ENCODE measurements around the gene MUC22. TPM values are rescaled to one million over a fixed set of nuclear protein-coding genes. Genes with fewer than 3 reads are reported as not detected.

The MUC22 gene
- total and polyA plus RNA-seq, 2 donors (not counting 1 experiment from before 2014, with no cell fraction given): not detected

DNA sequence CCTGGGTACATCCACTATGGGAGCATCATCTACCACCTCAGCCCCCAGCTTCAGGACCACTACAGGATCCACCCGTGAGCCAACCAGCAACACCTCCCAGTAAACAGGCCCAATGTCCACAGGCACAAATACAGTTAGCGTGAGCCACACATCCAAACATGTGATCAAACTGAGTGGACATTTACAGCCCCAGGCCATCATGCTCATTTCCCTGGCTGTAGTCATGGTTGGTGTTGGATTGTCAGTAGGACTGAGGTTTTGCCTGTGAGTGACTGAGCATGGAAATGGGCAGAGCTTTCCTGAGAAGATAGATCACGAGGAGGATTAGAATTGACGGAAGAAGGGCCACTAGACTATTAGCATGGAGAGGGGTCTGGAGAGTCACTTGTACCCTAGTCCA, 37.5 kb upstream of the MUC22 start:
- no peak overlapping the region for H3K9ac ChIP-seq (ENCODE audit: insufficient read depth, low read length)
- H3K9me3 ChIP-seq (ENCODE audit: control insufficient read depth, insufficient read depth, low read depth, low read length): no peaks in the 10 kb centered on the region
- H3K36me3 ChIP-seq (ENCODE audit: control insufficient read depth, insufficient read depth, low read length): no peaks in the 10 kb centered on the region
- no peak overlapping the region for H3K4me3 ChIP-seq (replicated peaks in 1 of 4; ENCODE audit: control extremely low read depth in 1 of 4, insufficient read depth in 1 of 4, low read depth in 3 of 4, low read length in 4 of 4)
- H4K20me1 ChIP-seq (ENCODE audit: control insufficient read depth, extremely low read depth, insufficient read depth, low read length): no peaks in the 10 kb centered on the region
- TF ChIP-seq, protein P1, sequence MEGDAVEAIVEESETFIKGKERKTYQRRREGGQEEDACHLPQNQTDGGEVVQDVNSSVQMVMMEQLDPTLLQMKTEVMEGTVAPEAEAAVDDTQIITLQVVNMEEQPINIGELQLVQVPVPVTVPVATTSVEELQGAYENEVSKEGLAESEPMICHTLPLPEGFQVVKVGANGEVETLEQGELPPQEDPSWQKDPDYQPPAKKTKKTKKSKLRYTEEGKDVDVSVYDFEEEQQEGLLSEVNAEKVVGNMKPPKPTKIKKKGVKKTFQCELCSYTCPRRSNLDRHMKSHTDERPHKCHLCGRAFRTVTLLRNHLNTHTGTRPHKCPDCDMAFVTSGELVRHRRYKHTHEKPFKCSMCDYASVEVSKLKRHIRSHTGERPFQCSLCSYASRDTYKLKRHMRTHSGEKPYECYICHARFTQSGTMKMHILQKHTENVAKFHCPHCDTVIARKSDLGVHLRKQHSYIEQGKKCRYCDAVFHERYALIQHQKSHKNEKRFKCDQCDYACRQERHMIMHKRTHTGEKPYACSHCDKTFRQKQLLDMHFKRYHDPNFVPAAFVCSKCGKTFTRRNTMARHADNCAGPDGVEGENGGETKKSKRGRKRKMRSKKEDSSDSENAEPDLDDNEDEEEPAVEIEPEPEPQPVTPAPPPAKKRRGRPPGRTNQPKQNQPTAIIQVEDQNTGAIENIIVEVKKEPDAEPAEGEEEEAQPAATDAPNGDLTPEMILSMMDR (conservative IDR thresholded peaks at IDR 0.05 in 1 of 2, IDR thresholded peaks at IDR 0.05 in 1 of 2; ENCODE audit: low read depth in 1 of 2, low read length in 2 of 2): no peak
- no peak for TF ChIP-seq EZH2 (IDR thresholded peaks at IDR 0.05; ENCODE audit: low read length, missing control alignments)
- no peak for DNase-seq (ENCODE audit: low read depth in 2 of 2)
- H3K27ac ChIP-seq (ENCODE audit: insufficient read depth, low read length): no peak overlapping the region
- no peaks in the 10 kb centered on the region for H3K4me1 ChIP-seq (ENCODE audit: control insufficient read depth, extremely low read depth, insufficient read depth, low read length)
- no peak overlapping the region for H3K4me2 ChIP-seq (ENCODE audit: extremely low read depth, insufficient read depth, low read length)
- H3K79me2 ChIP-seq (ENCODE audit: control insufficient read depth, insufficient read depth, low read length): no peaks in the 10 kb centered on the region
- no peak overlapping the region for H2AFZ ChIP-seq (ENCODE audit: low read length)
- peaks cover 14% of the 10 kb centered on the region for H3K27me3 ChIP-seq (ENCODE audit: control insufficient read depth, insufficient read depth, low read length)

DNA sequence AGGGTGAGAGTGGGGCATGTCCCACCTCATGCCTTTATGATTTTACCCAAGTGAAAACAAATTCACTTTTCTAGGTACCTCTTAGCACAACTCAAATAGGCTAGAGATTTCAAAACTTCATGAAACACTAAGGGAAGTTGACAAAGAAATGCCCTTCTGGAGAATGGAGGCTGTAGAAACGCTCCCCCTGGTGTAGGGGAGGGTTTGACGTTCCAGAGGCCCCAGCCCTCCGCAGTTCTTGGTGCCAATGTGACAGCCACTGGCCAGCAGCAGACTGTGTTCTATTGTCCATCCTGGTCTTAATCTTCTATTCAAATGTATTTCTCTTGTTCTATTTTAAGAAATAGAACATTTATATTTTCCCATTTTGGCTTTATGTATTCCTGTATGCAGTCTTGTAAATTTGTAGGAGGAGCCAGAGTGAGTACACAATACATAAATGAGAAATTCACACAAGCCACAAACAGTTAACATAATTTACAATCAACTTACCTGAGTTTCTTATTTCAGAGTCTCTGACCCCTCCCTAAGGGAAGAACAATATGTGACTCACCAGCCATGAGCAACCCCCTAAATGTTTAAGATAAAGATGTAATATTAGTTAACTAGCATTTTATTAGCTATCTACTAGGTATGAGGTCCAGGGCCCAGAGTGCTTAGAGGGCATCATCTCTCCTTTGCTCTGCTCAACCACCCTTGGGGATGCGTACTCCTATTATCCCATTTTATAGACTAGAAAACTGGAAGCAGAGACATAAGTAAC, 35.6 kb upstream of the MUC22 start:
- Histone ChIP-seq H3K4me3 (replicated peaks in 1 of 4; ENCODE audit: control extremely low read depth in 1 of 4, insufficient read depth in 1 of 4, low read depth in 3 of 4, low read length in 4 of 4) (no peak overlapping the region), H3K27me3 (ENCODE audit: control insufficient read depth, insufficient read depth, low read length) (peaks cover 16% of the 10 kb centered on the region), H2AFZ (ENCODE audit: low read length) (no peak overlapping the region), H3K4me2 (ENCODE audit: extremely low read depth, insufficient read depth, low read length) (no peak overlapping the region), H3K9ac (ENCODE audit: insufficient read depth, low read length) (no peak overlapping the region), H3K36me3 (ENCODE audit: control insufficient read depth, insufficient read depth, low read length) (no peaks in the 10 kb centered on the region), H4K20me1 (ENCODE audit: control insufficient read depth, extremely low read depth, insufficient read depth, low read length) (no peaks in the 10 kb centered on the region), H3K27ac (ENCODE audit: insufficient read depth, low read length) (no peak overlapping the region), H3K79me2 (ENCODE audit: control insufficient read depth, insufficient read depth, low read length) (no peaks in the 10 kb centered on the region), H3K9me3 (ENCODE audit: control insufficient read depth, insufficient read depth, low read depth, low read length) (no peaks in the 10 kb centered on the region), H3K4me1 (ENCODE audit: control insufficient read depth, extremely low read depth, insufficient read depth, low read length) (no peaks in the 10 kb centered on the region)
- TF ChIP-seq EZH2 (IDR thresholded peaks at IDR 0.05; ENCODE audit: low read length, missing control alignments): no peak
- TF ChIP-seq, protein P1 (conservative IDR thresholded peaks at IDR 0.05 in 1 of 2, IDR thresholded peaks at IDR 0.05 in 1 of 2; ENCODE audit: low read depth in 1 of 2, low read length in 2 of 2): no peak
- DNase-seq (ENCODE audit: low read depth in 2 of 2): no peak

DNA sequence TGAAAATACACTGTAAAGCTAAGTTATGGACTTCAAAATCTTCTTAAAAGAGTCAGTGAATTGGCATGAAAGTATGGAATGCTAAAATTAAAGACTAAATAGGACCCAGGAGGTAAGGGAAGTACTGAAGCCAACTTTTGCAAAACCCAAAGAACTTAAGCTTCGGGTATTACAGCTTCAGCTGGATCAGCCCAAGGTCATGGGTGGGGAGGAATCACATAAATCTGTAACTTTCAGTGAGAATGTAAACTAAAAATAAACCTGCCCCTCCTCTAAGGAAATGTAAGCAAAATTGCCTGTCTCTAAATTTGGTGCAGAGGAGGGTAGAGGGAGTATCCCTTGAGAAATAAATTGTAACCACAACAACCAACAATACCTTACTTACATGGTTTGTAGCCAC, 31.1 kb upstream of the MUC22 start:
- H3K27ac ChIP-seq (ENCODE audit: insufficient read depth, low read length): no peak overlapping the region

More for the DNA sequence above, 31.1 kb upstream of the MUC22 start:
- Histone ChIP-seq H2AFZ (ENCODE audit: low read length) (no peak overlapping the region), H3K4me3 (replicated peaks in 1 of 4; ENCODE audit: control extremely low read depth in 1 of 4, insufficient read depth in 1 of 4, low read depth in 3 of 4, low read length in 4 of 4) (no peak overlapping the region), H3K79me2 (ENCODE audit: control insufficient read depth, insufficient read depth, low read length) (no peaks in the 10 kb centered on the region), H3K27me3 (ENCODE audit: control insufficient read depth, insufficient read depth, low read length) (peaks cover 3% of the 10 kb centered on the region), H4K20me1 (ENCODE audit: control insufficient read depth, extremely low read depth, insufficient read depth, low read length) (no peaks in the 10 kb centered on the region), H3K9me3 (ENCODE audit: control insufficient read depth, insufficient read depth, low read depth, low read length) (no peaks in the 10 kb centered on the region), H3K36me3 (ENCODE audit: control insufficient read depth, insufficient read depth, low read length) (no peaks in the 10 kb centered on the region), H3K9ac (ENCODE audit: insufficient read depth, low read length) (no peak overlapping the region), H3K4me2 (ENCODE audit: extremely low read depth, insufficient read depth, low read length) (no peak overlapping the region), H3K4me1 (ENCODE audit: control insufficient read depth, extremely low read depth, insufficient read depth, low read length) (peaks cover 6% of the 10 kb centered on the region)
- TF ChIP-seq, protein P1 (conservative IDR thresholded peaks at IDR 0.05 in 1 of 2, IDR thresholded peaks at IDR 0.05 in 1 of 2; ENCODE audit: low read depth in 1 of 2, low read length in 2 of 2): no peak
- no peak for TF ChIP-seq EZH2 (IDR thresholded peaks at IDR 0.05; ENCODE audit: low read length, missing control alignments)
- no peak for DNase-seq (ENCODE audit: low read depth in 2 of 2)

Data from fibroblast of lung (primary cell).